Measurements from ENCODE around the gene ETS2. TPM values are rescaled to one million over a fixed set of nuclear protein-coding genes. Genes with fewer than 3 reads are reported as not detected.

Gene ETS2
- total RNA-seq, 1 donor from 2014 or later, result 8.2 TPM

DNA sequence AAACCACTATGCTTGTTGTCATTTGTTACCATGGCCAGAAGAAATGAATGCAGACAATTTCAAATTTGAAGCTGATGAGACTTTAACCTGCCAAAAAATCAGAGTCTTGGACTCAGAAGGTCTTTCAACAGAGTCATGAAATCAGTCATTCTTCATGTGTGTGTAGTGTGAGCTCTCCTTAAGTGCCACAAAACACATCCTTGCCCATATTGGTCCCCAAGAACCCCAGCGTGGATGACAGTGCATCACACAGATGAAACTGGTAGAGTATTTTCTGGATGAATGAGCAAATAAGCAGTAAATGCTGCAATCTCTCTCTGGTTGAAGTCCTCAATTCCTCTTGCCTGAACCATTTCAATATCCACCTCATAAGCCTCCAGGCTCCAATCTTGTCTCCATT, 28.7 kb upstream of the ETS2 start:
- DNase-seq (ENCODE audit: low read depth), result no peak

DNA sequence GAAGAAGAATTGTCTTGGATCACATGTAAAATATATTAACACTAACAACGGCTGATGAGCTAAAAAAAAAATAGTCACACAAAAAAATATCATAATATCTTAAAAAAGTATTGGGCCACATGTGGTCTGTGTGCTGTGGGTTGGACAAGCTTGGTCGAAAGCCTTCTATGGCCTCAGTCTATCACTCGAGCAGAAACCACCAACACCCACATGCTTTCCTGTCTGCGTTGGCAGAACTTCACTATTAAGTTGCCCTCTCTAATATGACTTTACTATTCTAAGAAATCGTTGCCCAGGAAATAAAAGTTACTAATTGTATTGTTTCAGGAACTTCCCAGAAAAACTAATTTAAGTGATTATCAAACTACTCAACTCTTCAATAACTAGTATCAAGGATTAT, 28.2 kb upstream of the ETS2 start:
- no peak for DNase-seq (ENCODE audit: low read depth)

DNA sequence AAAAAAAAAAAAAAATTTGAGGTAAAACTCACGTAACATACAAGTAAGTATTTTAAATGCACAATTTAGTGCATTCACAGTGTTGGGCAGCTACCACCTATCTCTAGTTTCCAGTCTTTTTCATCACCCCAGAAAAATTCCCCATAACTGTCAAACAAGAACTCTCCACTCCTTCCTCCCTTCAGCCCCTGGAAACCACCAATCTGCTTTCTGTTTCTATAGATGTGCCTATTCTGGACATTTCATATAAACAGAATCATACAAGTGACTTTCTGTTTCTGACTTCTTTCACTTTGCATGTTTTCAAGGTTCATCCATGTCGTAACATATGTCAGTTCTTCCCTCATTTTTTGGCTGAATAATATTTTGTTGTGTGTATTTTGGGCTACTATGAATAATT, 24.9 kb upstream of the ETS2 start:
- DNase-seq (ENCODE audit: low read depth), result no peak

DNA sequence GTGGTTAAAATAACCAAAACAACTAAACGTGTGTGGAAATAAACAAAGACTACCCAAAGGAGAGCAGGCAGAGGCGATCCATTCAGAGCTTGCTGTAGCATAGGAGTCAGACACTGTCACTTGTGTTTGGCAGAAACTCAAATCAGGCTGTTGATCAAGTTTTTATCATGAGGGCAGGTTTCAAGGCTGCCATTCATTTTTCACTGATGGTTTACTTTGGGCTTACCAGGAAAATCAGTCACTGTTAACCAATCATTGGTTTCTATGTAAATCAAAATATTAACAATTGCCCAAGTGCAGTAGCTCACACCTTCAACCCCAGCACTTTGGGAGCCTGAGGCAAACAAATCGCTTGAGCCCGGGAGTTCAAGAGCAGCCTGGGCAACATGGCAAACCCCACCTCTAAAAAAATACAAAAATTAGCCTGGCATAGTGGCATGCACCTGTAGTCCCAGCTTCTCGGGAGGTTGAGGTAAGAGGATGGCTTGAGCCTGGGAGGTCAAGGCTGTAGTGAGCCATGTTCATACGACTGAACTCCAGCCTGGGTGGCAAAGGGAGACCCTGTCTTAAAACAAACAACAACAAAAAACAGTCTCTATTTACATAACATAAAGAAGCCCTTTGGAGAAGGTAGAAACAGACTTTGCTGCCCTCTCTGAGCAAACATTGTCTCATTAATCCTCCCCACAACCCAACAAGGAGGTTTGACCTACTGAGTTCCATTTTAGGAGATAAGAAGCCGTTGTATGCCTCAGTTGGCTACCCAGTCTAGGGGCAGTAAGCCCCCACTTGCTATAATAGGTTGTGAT, 21.1 kb upstream of the ETS2 start:
- DNase-seq (ENCODE audit: low read depth), result no peak

DNA sequence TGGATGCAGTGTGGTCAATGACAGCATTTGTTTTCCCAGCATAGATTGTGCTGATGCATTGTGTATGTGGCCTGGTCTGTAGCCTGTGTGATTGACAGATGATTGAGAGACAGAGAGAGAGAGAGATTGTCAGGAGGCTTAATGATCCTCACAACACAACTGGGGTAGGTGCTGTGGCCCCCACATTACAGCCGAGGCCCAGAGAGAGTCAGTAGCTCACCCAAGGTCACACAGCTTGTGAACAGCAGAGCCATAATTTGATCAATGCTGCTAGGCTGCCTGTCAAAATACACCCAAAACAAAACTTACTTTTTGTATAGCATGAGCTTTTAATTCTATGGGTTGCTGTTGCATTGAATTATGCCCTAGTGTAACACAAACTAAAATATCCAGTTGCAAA, 20.2 kb upstream of the ETS2 start:
- no peak for DNase-seq (ENCODE audit: low read depth)

DNA sequence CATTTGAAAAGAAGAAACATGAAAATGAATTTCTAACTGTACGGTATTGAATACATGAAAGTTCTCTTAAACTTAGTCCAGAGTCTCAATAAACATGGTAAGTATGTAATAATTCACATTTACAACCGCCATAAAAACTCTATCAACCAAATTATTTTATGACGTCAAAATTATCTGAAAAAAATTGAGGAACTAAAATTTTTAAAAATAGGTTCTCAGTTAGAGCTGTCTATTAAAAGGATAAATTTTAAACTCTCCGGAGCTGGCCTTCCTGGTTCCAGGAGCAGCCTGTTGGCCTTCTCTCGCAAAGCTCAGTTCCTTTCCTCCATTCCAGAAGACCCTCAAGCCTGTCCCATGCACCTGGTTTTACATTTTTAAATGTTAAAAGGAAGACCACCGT, 18.7 kb upstream of the ETS2 start:
- DNase-seq (ENCODE audit: low read depth), result no peak

DNA sequence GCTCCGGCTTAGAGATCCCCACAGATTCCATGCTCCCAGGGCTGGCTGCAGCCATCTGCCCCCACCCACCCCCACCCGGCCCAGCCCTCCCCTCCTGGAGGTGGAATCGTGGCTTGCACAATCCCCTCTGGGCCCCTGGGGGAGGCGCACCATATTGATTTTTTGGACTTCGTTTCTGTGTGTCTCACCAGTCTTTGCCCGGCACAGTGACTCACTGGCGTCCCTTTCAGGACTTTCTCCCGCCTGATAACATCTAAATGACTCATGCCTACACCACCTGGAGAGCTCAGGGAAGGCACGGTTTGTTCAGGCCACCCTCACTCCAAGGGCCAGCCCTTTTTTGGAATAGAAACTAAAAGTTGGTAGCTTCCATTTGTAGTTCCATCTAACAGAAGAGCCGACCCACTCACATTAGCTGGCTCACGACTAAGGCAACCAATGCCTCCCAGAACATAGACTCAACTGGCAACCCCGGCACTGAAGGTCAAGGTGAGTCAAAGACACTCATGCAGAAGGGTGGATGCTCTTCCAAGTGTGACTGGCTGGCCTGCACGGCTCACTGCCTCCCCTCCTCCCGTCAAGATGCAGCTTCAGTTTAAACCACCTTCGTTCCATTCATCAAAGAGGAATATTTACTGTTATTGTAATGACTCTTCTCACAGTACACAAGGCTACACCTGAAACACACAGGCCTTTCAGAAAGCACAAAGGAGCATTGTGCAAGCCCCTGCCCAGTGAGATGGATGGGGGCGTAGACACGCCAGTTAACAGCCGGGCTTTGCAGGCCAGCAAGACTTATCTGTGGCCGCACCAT, 18.1 kb upstream of the ETS2 start:
- DNase-seq (ENCODE audit: low read depth), result no peak

DNA sequence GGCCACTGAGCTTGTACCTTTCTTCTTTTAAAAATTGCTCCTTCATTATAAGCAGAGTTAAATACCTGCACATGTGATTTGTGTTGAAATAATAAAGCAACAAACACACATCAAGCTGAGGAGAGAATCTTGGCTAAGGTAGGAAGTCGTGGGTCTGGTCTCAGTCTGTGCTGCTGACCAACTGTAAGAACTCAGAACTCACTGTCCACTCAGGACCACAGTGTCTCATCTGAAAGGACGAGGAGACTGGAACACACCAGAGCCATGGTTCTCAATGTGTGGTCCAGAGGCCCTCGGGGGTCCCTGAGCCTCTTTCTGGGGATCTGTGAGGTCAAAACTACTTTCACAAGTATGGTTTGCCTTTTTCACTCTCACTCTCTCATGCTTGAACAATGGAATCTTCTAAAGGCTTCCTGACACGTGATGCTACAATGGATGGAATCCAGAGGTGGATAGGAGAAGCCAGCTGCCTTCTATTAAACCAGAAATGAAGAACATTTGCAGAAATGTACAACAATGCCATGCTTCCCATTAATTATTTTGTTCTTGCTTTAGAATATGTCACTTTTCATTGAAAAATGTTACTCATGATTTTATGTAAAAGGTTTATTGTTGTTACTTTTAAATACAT, 17.3 kb upstream of the ETS2 start:
- no peak for DNase-seq (ENCODE audit: low read depth)

DNA sequence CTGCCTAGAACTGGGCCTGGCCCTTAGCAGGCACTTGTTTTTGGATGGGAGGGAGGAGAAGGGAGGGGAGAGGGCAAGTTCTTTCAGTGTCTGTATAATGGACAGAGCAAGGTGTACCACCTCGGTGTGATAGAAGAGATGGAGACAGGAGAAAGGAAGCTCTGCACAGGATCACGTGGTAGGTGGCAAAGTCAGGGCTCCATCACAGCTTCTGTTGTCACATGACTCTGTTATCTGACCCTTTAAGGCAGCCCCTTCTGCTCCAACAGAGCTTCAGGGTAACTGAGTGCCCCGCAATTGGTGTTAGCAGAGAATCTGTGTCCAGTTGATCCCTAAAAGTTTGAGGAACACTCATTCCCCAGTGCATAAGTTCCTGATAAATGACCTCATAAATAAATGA, 16.5 kb upstream of the ETS2 start:
- no peak for DNase-seq (ENCODE audit: low read depth)

DNA sequence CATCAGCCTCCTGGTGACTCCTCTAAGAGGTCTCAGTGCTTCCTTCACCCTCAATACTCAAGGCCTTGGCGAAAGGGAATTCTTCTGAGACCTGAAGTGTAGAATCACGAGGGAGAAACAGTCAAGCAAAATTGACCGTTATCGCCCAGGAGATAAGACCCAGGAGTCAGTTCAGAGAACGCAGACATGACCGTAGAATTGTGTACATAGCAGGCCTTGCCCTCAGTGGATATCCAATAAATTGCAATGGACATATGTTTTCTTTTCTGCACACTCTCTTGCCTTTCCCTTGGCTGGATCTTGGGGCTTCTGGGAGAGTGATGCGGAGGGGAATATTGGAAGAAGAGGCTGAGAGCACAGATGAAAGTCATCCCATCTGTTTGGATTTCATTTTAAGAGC, 15.7 kb upstream of the ETS2 start:
- no peak for DNase-seq (ENCODE audit: low read depth)

DNA sequence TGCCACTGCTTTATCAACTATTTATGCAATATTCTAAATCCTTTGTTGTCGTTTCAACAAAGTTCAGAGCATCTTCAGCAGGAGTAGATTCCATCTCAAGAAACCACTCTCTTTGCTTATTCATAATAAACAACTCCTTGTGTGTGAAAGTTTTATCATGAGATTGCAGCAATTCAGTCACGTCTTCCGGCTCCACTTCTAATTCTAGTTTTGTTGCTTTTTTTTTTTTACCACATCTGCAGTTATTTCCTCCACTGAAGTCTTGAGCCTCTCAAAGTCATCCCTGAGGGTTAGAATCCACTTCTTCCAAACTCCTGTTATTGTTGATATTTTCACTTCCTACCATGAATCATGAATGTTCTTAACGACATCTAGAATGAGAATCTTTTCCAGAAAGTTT, 14.8 kb upstream of the ETS2 start:
- DNase-seq (ENCODE audit: low read depth), result no peak

DNA sequence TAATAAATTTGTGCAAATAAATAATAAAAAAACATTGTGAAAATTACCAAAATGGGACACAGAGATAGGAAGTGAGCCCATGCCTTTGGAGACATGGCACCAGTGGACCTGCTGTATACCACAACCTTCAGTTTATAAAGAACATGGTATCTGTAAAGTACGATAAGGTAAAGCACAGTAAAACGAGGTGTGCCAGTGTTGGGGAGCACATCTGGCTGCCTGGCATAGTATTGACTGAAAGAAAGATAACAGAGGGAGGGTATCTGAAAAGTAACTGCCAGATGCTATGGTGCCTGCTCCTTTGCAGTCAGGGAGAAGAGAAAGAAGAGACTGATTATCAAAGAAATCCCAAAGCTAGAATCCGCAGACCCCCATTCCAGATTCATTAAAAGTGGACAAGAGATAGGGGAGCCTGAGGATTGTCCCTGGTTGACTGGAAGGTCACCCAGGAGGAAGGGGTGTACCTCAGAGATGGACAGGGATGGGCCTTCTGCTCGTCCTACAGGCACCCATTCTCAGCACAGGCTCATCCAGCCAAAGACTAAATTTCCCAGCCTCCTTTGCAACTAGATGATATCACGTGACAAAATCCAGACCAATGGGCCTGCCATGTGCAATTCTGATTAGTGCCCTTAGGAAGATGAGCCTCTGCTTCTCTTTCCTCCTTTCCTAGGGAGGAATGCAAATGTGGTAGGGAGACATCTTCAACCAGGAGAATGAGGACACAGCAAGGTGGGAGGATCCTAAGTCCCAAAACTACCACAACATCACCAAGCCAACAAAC, 12.9 kb upstream of the ETS2 start:
- no peak for DNase-seq (ENCODE audit: low read depth)

DNA sequence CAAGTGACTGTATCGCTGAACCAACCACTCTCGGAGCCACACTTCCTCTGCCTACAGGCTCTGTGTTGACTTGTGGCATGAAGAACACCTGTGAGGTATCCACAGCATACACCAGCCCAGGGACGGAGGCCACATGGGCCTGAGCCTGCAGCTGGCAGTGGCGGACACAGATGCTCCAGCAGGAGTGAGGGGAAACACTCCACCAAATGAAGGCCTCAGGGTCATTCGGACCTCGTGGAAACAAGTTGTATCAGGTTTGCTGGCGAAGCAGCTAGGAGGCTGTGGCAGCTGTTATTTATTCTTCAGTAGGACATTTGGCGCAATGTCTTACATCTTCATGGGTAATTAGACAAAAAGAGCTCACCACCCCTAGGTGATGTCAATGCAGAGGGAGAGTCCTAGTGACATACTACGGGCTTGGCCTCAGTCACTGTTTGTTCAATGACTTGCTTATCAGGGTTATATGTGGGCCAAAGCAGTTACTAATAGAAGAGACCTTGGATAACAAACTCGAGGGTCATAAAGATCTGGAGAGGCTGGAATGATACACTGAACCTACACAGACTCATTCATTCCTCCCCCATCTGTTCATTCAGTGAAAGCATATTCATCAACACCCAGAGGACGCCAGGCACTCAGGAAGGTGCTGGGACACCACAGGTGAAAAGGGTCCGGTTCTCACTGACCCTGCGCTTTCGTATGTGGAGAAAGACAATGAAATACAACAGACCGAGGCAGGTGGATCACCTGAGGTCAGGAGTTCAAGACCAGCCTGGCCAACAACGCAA, 11.6 kb upstream of the ETS2 start:
- DNase-seq (ENCODE audit: low read depth), result no peak

DNA sequence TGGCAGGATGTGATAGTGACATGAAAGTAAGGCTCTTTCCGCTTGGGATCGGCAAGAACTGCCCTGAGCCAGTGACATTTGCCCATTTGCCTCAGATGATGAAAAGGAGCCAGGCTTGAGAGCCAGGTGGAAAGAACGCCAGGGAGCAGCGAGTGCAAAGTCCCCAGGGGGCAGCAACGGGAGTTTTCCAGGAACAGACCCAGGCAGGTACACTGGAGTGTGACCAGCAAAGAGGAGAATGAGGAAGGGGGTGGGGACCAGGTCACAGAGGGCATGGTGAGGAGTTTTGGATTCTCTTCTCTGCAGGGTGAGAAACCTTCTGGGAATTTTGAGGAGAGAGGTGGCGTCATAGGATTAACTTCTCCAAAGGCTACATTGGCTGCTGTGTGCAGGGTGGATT, 10.8 kb upstream of the ETS2 start:
- DNase-seq (ENCODE audit: low read depth), result no peak

DNA sequence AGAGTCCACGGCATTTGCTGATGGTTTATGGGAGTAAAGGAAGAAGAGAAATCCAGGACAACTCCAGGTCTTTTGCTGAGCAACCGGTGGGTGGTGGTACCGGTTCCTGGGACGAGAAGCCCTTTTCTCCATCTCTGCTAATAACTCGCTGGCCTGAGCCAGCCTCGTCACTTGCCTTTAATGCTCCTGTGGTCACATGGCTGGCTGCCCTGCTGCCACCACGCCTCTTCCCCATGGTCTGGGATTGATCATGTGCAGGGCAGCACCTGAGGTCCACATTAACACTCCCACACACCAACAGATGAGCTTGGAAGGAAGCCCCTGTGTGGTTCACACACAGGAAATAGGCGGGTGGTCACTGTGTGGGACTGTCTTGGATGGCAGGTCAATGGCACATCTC, 10.3 kb upstream of the ETS2 start:
- no peak for DNase-seq (ENCODE audit: low read depth)

DNA sequence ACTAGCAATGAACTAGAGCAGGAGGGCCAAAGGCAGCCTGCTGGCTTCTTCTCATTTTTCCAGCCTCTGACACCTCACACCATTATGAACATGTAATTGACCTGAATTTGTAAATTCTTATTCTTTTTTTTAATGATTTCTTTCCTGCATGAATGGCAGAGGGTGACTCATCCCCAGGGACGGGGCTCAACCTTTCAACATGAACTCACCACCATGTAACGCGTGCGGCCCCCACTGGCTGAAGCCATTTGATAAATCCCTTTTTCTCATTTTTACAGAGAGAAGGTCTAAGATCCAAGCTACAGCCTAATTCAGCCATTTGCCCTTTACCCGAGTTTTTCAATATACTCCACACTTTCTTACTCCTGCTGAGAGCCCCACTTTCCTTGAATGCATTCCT, 9.3 kb upstream of the ETS2 start:
- no peak for DNase-seq (ENCODE audit: low read depth)

DNA sequence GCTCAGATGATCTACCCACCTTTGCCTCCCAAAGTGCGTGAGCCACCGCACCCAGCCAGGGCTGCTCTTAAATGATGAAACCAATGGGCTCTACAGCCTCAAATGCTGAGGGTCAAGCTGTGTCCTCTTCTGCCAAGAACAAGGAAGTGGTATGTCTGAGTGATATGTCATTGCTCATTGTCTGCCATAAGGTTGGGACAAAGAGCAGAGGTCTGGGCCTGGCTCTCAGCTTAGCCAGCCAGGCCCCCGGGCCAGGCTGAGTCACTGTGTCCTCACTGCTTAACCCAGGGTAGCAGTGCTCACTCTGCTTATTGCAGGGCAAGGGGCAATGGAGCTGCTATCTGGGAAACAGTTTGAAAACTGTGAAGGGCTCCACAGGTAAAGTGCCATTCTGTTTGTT, 8.3 kb upstream of the ETS2 start:
- DNase-seq (ENCODE audit: low read depth), result no peak

DNA sequence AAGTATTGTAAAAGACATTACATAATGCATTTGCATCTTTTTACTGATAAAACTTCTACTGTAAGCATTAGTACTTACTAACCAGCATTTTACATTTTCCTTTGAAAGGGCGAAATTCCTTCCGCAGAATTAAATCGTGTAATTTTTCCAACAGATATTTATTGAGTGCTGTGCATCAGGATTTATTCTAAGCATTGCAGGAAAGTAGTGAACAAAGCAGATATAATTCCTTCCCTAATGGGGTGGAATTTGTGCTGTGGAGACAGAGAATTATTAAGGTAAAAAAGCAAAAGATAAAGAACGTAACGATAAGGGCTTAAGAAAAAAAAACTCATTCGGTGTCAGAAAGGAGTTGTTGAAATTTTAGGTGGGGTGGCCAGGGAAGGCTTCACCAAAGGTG, 7.6 kb upstream of the ETS2 start:
- DNase-seq (ENCODE audit: low read depth), result no peak

DNA sequence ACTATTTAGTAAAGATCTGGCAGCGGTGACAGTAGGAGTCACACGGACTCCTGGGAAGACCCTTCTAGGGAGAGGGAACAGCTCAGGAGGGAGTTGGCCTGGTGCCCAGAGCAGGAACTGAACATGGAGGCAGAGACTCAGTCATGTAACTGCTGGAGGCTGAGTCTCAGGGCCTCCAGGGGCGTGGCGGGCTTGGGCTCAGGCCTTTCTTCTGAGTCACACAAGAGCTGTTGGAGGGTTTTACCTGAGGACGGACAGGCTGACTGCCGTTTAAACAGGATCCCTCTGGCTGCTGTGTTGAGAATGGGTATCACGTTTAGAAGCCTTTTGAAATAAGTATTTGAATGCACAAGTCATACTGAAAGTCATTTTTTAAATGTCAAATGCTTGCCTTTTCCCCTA, 7.2 kb upstream of the ETS2 start:
- DNase-seq (ENCODE audit: low read depth), result no peak

DNA sequence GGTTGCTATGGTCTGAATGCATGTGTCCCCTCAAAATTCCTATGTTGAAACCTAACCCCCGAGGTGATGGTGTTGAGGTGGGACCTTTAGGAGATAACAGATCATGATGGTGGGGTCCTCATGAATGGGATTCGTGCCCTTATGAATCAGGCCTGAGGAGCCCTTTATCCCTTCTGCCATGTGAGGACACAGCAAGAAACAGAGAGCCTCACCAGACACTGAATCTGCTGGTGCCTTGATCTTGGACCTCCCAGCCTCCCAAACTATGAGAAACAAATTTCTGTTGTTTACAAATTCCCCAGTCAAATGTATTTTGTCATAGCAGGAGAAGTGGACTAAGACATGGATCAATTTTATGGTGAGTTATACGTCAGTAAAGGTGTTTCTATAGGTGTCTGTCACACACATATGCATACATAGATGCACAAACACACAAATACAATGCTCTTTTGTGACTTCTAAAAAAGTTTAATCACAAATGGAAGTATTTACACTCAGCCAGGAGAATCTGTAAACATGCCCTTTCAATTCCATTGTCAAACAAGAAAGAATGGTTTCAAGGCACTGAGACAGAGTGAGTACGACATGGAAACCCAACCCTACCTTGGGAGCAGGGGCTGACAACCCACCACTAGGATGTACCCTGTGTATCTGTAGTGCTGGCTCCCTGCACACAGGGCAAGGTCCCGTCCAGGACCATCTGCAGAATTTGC, 5.5 kb upstream of the ETS2 start:
- DNase-seq (ENCODE audit: low read depth), result no peak
